Measurements from ENCODE around the gene RPL15.

Gene RPL15

DNA sequence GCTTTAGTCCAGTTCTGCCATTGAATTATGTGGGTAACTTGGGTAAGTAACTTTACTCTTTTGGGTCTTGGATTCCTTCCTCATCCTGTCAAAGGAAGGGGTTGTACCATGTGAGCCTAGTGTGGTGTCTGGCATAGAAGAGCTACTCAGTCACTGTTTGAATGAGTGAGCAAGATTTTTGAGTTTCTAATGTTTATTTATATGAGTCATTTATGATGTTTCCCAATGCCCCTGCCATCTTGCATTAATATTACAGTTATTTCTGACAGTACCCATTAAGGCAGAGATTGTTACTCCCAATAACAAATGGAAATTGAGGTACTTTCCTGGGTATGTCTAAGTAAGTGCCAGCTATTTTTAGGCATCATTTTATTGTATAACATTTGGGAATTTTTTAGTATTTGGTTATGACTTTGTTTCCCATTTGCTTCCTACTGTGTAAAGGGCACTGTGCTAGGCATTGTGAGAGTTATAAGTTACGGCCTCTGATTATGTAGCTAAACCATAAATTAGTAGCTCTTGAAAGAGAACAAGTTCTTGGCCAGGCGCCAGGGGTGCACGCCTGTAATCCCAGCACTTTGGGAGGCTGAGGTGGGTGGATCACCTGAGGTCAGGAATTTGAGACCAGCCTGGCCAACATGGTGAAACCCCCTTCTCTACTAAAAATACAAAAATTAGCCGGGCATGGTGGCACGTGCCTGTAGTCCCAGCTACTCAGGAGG lies 51.7 kb downstream of the RPL15 start:
- DNase-seq, result no peak

DNA sequence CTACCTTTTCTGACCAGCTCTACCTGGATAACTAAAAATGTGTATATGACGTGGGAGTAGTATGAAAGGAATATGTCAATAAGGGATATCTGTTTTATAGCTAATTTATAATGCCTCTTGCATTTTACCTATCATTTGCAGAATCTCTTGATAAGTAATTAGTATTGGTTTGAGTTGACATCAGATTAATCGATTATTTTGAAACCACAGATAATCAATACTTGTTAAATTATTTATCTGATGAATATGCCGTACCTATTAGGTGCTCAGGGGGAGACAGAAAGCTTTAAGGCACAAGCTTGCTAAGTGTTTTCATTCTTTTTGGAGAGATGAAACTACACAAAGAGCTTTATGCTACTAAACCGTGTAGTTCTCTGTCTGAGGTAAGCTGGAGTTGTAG lies 52.5 kb downstream of the RPL15 start:
- no peak for DNase-seq

All from stimulated activated CD4-positive, alpha-beta T cell treated with anti-CD3 and anti-CD28 coated beads, Interleukin-2, amount 100 ng/mL, for 24 hours (primary cell).